AG04450 (cell line): ENCODE results near the gene NT5C2. TPM values are rescaled to one million over a fixed set of nuclear protein-coding genes. Genes with fewer than 3 reads are reported as not detected.

Source experiments
- CTCF ChIA-PET: fragments of 300-600, 350-600 bp; formaldehyde crosslinking; extraction: SDS; loops from one replicate; lab custom pipeline; 2022; ENCODE audit warnings: antibody characterized with exemption, inconsistent platforms; lab: Charles Lee
- POLR2A ChIA-PET: fragments of 350-600 bp; formaldehyde crosslinking; extraction: SDS; loops from one replicate; lab custom pipeline; 2021; ENCODE audit warnings: antibody characterized with exemption, inconsistent platforms; lab: Yijun Ruan, JAX
- DNase-seq: peaks from one replicate; pipeline ENCODE4 v3.0.0-alpha.2; 2011; ENCODE audit warnings: low read depth, low spot score
- H3K27ac ChIP-seq: one replicate; pipeline ENCODE4 v1.5.1; 2012; ENCODE audit warnings: low read depth, low read length, control low read depth
- H3K27me3 ChIP-seq: one replicate; pipeline ENCODE4 v1.6.0; 2012; ENCODE audit warnings: low read length; ENCODE audit not compliant: control insufficient read depth, insufficient read depth
- H3K4me3 ChIP-seq: 2 replicates; pipeline ENCODE4 v1.5.1; 2011; ENCODE audit warnings: mild to moderate bottlenecking, low read depth, low read length, control low read depth
- H3K9me3 ChIP-seq: 2 replicates; pipeline ENCODE4 v1.5.1; 2012; ENCODE audit warnings: low read length; ENCODE audit not compliant: control insufficient read depth, insufficient read depth
- polyA plus RNA-seq: library from polyadenylated mRNA; depleted of rRNA; stranded (reverse); fragments of >200 nt; gene quantifications from 2 replicates; pipeline ENCODE4 v1.2.3, GENCODE V29; 2011
- TF ChIP-seq, protein P1 (sequence below): IDR thresholded peaks from 2 replicates; pipeline ENCODE4 v1.5.1; 2011; ENCODE audit warnings: low read depth, low read length, control low read depth, inconsistent platforms

Gene NT5C2
- polyA plus RNA-seq, 1 experiment = 117 TPM

GRCh38 chr10:103079100-103079499, 114.0 kb downstream of the NT5C2 start:
- no peak overlapping the region for H3K4me3 ChIP-seq
- H3K9me3 ChIP-seq = no peaks in the 10 kb centered on the region
- no peak overlapping the region for H3K27ac ChIP-seq
- no peaks in the 10 kb centered on the region for H3K27me3 ChIP-seq
- CTCF ChIA-PET = interaction anchor here (1.8 kb wide), 1 partner anchor 165 kb away, joined by 8 read pairs; no protein-coding TSS in a partner anchor
- TF ChIP-seq, protein P1, sequence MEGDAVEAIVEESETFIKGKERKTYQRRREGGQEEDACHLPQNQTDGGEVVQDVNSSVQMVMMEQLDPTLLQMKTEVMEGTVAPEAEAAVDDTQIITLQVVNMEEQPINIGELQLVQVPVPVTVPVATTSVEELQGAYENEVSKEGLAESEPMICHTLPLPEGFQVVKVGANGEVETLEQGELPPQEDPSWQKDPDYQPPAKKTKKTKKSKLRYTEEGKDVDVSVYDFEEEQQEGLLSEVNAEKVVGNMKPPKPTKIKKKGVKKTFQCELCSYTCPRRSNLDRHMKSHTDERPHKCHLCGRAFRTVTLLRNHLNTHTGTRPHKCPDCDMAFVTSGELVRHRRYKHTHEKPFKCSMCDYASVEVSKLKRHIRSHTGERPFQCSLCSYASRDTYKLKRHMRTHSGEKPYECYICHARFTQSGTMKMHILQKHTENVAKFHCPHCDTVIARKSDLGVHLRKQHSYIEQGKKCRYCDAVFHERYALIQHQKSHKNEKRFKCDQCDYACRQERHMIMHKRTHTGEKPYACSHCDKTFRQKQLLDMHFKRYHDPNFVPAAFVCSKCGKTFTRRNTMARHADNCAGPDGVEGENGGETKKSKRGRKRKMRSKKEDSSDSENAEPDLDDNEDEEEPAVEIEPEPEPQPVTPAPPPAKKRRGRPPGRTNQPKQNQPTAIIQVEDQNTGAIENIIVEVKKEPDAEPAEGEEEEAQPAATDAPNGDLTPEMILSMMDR = no peak
- POLR2A ChIA-PET = no interaction called here
- no peak for DNase-seq

GRCh38 chr10:103078676-103079075, 114.4 kb downstream of the NT5C2 start:
- TF ChIP-seq, protein P1 = no peak
- ChIA-PET CTCF (no interaction called here), POLR2A (no interaction called here)
- DNase-seq = no peak
- Histone ChIP-seq H3K9me3 (no peaks in the 10 kb centered on the region), H3K27me3 (no peaks in the 10 kb centered on the region), H3K27ac (no peak overlapping the region), H3K4me3 (no peak overlapping the region)

GRCh38 chr10:103078309-103078615, 114.8 kb downstream of the NT5C2 start:
- DNase-seq = no peak
- Histone ChIP-seq H3K27me3 (no peaks in the 10 kb centered on the region), H3K4me3 (no peak overlapping the region), H3K27ac (no peak overlapping the region), H3K9me3 (no peaks in the 10 kb centered on the region)
- TF ChIP-seq, protein P1 = no peak
- POLR2A ChIA-PET = no interaction called here
- CTCF ChIA-PET = interaction anchor here (1.2 kb wide), 1 partner anchor 161 kb away, joined by 4 read pairs; no protein-coding TSS in a partner anchor

DNA sequence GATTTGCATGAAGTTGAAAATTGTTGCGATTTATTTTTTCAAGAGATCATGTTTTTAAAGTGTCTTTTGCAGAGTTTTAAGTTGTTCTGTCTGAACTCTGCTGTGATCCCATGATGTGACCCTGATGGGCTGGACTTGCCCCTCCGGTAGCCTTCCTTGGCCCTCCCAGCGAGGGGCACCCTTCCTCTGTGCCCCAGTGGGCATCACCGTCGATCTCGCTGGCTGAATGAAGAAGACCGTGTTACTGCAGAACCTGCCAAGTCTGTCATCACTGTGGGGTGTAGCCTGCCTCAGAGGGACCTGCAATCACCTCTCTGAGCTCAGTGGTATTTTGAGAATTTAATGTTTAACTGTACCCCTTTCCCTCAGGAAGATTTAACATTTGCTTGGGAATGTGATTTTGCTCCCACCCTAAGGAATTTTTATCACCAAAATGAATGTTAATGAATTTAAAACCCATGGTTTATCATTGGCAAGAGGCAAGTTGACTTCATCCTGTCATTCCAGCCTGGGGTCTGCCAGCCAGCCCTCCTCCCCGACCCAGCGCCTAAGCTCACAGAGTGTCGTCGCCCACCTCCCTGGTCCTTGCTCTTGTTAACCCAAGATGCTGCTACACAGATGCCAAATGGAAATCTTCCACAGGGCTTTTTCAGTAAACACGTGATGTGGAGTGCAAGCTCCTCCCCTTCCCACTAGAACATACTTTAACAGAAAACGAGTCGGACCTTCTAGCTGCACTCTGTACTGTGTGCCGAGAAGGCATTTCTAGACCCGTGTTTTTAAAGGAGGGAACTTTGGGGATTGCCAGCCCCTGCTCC, 115.4 kb downstream of the NT5C2 start:
- no peak overlapping the region for H3K4me3 ChIP-seq

More for the DNA sequence above, 115.4 kb downstream of the NT5C2 start:
- POLR2A ChIA-PET = no interaction called here
- Histone ChIP-seq H3K27me3 (no peaks in the 10 kb centered on the region), H3K9me3 (no peaks in the 10 kb centered on the region), H3K27ac (no peak overlapping the region)
- CTCF ChIA-PET = interaction anchor here (1.2 to 1.8 kb wide), 2 partner anchors 161 to 167 kb away, joined by 4 to 6 read pairs; no protein-coding TSS in a partner anchor
- TF ChIP-seq, protein P1 = no peak
- no peak for DNase-seq
